GM21786 (cell line): ENCODE results near the gene PLA2G4C.

Source experiments
- ATAC-seq: cut with Tn5 transposase; IDR thresholded peaks from one replicate; pipeline ENCODE4 v1.9.1; 2021; ENCODE audit not compliant: unreplicated experiment

PLA2G4C gene

GRCh38 chr19:48000846-48001245 lies 109.8 kb downstream of the PLA2G4C start:
- no peak for ATAC-seq

- ATAC-seq = no peak
Observed at GRCh38 chr19:47998800-47999199, 111.8 kb downstream of the PLA2G4C start.
